Body of pancreas (tissue), 4 donors: Measurements from ENCODE around the gene CEACAM3. TPM values are rescaled to one million over a fixed set of nuclear protein-coding genes. Genes with fewer than 3 reads are reported as not detected.

Experiments
- ATAC-seq: fragments of 150-250 bp; one replicate; pipeline ENCODE4 v1.9.1; 2016
- DNase-seq, 4 donors: peaks; one replicate each; pipeline ENCODE4 v3.0.0-alpha.2; 2019
- H3K27ac ChIP-seq, 4 donors: fragments of 200-600 bp; sonication (generic); 1 replicate in 3 of 4; 2 replicates in 1 of 4; pipeline versions ENCODE4 v1.5.1 to v1.6.1; 2016 to 2019; ENCODE audit warnings: mild to moderate bottlenecking in 1 of 4, mixed read lengths in 1 of 4, moderate library complexity in 1 of 4
- H3K27me3 ChIP-seq, 2 donors: fragments of 200-600 bp; sonication (generic); one replicate each; pipeline ENCODE4 v1.6.0; 2016; ENCODE audit warnings: mild to moderate bottlenecking in 1 of 2
- H3K36me3 ChIP-seq, 2 donors: fragments of 200-600 bp; sonication (generic); replicated peaks in 1 of 2; 2 replicates each; pipeline ENCODE4 v1.5.1; 2016; ENCODE audit warnings: low read depth in 2 of 2; ENCODE audit not compliant: insufficient read depth in 1 of 2
- H3K4me1 ChIP-seq: fragments of 200-600 bp; sonication (generic); one replicate; pipeline ENCODE4 v1.6.0; 2016
- H3K4me3 ChIP-seq, 2 donors: fragments of 200-600 bp; sonication (generic); 1 replicate in 1 of 2; 2 replicates in 1 of 2; pipeline ENCODE4 v1.5.1; 2016 to 2019
- H3K9me3 ChIP-seq, 3 donors: fragments of 200-600 bp; sonication (generic); 1 replicate in 2 of 3; 2 replicates in 1 of 3; pipeline ENCODE4 v1.5.1; 2016
- CTCF ChIP-seq, 7 experiments: fragments of 450-650 bp in 4 of 7; fragments of 200-600 bp in 3 of 7; sonication (generic) in 3 of 7; IDR thresholded peaks; one replicate each; pipeline ENCODE4 v1.5.1; 2016 to 2019; ENCODE audit warnings: antibody characterized with exemption in 7 of 7
- POLR2A ChIP-seq, 3 donors: fragments of 450-650 bp; IDR thresholded peaks; one replicate each; pipeline ENCODE4 v1.6.1; 2016; ENCODE audit warnings: antibody characterized with exemption in 3 of 3, mild to moderate bottlenecking in 2 of 3
- WGBS, 2 donors: methylation state at CpG; one replicate each; pipeline ENCODE4 v1.1.5; 2017; 5-methylcytosine and 5-hydroxymethylcytosine counted together
- intact Hi-C: fragments of 100-400 bp; cut with DNase I; formaldehyde crosslinking; loops from one replicate; pipeline ENCODE4 v1.15.1; 2023
- total RNA-seq, 2 donors: library from RNA; depleted of rRNA; stranded (reverse); fragments of >200 nt; gene quantifications; one replicate each; pipeline ENCODE4 v1.1.0, GENCODE V29; 2016

CEACAM3 gene
- total RNA-seq, 2 donors from 2014 or later, result not detected

- ATAC-seq (no peak), DNase-seq (no peak)
- TF ChIP-seq CTCF (IDR thresholded peaks at IDR 0.05), result no peak
- TF ChIP-seq POLR2A (IDR thresholded peaks at IDR 0.05), result no peak
- Histone ChIP-seq H3K9me3 (no peaks in the 10 kb centered on the region), H3K27ac (no peak overlapping the region), H3K4me3 (no peak overlapping the region), H3K36me3 (no peaks in the 10 kb centered on the region), H3K4me1 (no peaks in the 10 kb centered on the region), H3K27me3 (no peaks in the 10 kb centered on the region)
- intact Hi-C loops, result no loop called here
- 25 to 35% methylated on average over 4 of the region's 4 CpGs for WGBS, 2 donors
These were observed 55.1 kb downstream of the CEACAM3 start for GRCh38 chr19:41851456-41851855.

- TF ChIP-seq CTCF (IDR thresholded peaks at IDR 0.05) (no peak), POLR2A (IDR thresholded peaks at IDR 0.05) (no peak)
These were observed 57.0 kb downstream of the CEACAM3 start for GRCh38 chr19:41853344-41853743.

GRCh38 chr19:41853768-41854167 is 57.4 kb downstream of the CEACAM3 start:
- intact Hi-C loops, result no loop called here
- H3K27ac ChIP-seq, result no peak overlapping the region
- H3K4me3 ChIP-seq, result no peak overlapping the region
- no peak for DNase-seq
- no peak for ATAC-seq
- H3K27me3 ChIP-seq, result no peaks in the 10 kb centered on the region
- TF ChIP-seq POLR2A (IDR thresholded peaks at IDR 0.05) (no peak), CTCF (IDR thresholded peaks at IDR 0.05) (no peak)
- no peaks in the 10 kb centered on the region for H3K4me1 ChIP-seq
- 49 to 58% methylated on average over 2 of the region's 2 CpGs for WGBS, 2 donors
- no peaks in the 10 kb centered on the region for H3K9me3 ChIP-seq
- no peaks in the 10 kb centered on the region for H3K36me3 ChIP-seq

More at GRCh38 chr19:41853344-41853743, 57.0 kb downstream of the CEACAM3 start:
- Histone ChIP-seq H3K9me3 (no peaks in the 10 kb centered on the region), H3K4me1 (no peaks in the 10 kb centered on the region), H3K27me3 (no peaks in the 10 kb centered on the region), H3K36me3 (no peaks in the 10 kb centered on the region), H3K4me3 (no peak overlapping the region), H3K27ac (no peak overlapping the region)
- intact Hi-C loops, result no loop called here
- no peak for ATAC-seq
- WGBS, 2 donors, result 30 to 52% methylated on average over 2 of the region's 2 CpGs
- no peak for DNase-seq

- Histone ChIP-seq H3K27ac (peak overlapping the region; percentile 86 to 99 (median 97)), H3K27me3 (no peaks in the 10 kb centered on the region), H3K9me3 (no peaks in the 10 kb centered on the region), H3K4me3 (no peak overlapping the region), H3K36me3 (peaks cover 3 to 10% of the 10 kb centered on the region in 2 donors), H3K4me1 (peaks cover 34% of the 10 kb centered on the region)
- ATAC-seq, result peak; percentile 11
- no peak for DNase-seq
- TF ChIP-seq POLR2A (IDR thresholded peaks at IDR 0.05) (no peak), CTCF (IDR thresholded peaks at IDR 0.05) (no peak)
- intact Hi-C loops, result no loop called here
- WGBS, 2 donors, result 0 to 1% methylated on average over 8 of the region's 8 CpGs
These were observed 62.8 kb downstream of the CEACAM3 start for GRCh38 chr19:41859213-41859617.
